Caco-2 (cell line): Measurements from ENCODE around the gene SIRPB2. TPM values are rescaled to one million over a fixed set of nuclear protein-coding genes. Genes with fewer than 3 reads are reported as not detected.

Experiments
- BruUV-seq: library from RNA; stranded (reverse); fragments of 400-500 nt; replicated peaks from 2 replicates; lab custom pipeline; 2021; lab: Mats Ljungman, UMichigan
- CTCF ChIA-PET: fragments of 300-600 bp; sonication (Branson Sonifier 250); formaldehyde crosslinking; loops from one replicate; lab custom pipeline; 2022; ENCODE audit warnings: antibody characterized with exemption; lab: Charles Lee
- POLR2A ChIA-PET: fragments of 300-600 bp; sonication (Branson Sonifier 250); formaldehyde crosslinking; loops from one replicate; lab custom pipeline; 2022; ENCODE audit warnings: antibody characterized with exemption; lab: Charles Lee
- DNase-seq, 2 experiments: peaks; one replicate each; pipeline versions ENCODE4 v3.0.0 to v3.0.0-alpha.2; 2020 to 2022
- H3K27me3 ChIP-seq: replicated peaks from 2 replicates; pipeline ENCODE4 v1.6.0; 2011; ENCODE audit warnings: low read length; ENCODE audit not compliant: control insufficient read depth, insufficient read depth
- H3K36me3 ChIP-seq: 2 replicates; pipeline ENCODE4 v1.5.1; 2011; ENCODE audit warnings: low read length; ENCODE audit not compliant: control insufficient read depth, insufficient read depth
- H3K4me1 ChIP-seq: fragments of 250-450 bp; sonication (Bioruptor Pico); 2 replicates; pipeline ENCODE4 v1.5.1; 2020; ENCODE audit warnings: mild to moderate bottlenecking
- H3K4me3 ChIP-seq: 2 replicates; pipeline ENCODE4 v1.5.1; 2011; ENCODE audit warnings: low read depth, mild to moderate bottlenecking, control low read depth, low read length
- H3K9me3 ChIP-seq: fragments of 250-450 bp; sonication (Bioruptor Pico); 2 replicates; pipeline ENCODE4 v1.5.1; 2020; ENCODE audit warnings: mild to moderate bottlenecking, moderate library complexity
- H3K27ac Mint-ChIP-seq: one replicate; pipeline ENCODE4 v1.8.0; 2022; ENCODE audit warnings: mixed read lengths; ENCODE audit not compliant: unreplicated experiment
- H3K27me3 Mint-ChIP-seq: one replicate; pipeline ENCODE4 v1.8.0; 2022; ENCODE audit warnings: mixed read lengths; ENCODE audit not compliant: insufficient read depth, unreplicated experiment
- H3K36me3 Mint-ChIP-seq: one replicate; pipeline ENCODE4 v1.8.0; 2022; ENCODE audit warnings: mild to moderate bottlenecking, mixed read lengths; ENCODE audit not compliant: insufficient read depth, unreplicated experiment
- H3K4me1 Mint-ChIP-seq: one replicate; pipeline ENCODE4 v1.8.0; 2022; ENCODE audit warnings: low read depth, mixed read lengths; ENCODE audit not compliant: unreplicated experiment
- H3K4me3 Mint-ChIP-seq: one replicate; pipeline ENCODE4 v1.8.0; 2022; ENCODE audit warnings: mild to moderate bottlenecking, moderate library complexity, mixed read lengths; ENCODE audit not compliant: unreplicated experiment
- H3K9me3 Mint-ChIP-seq: one replicate; pipeline ENCODE4 v1.8.0; 2022; ENCODE audit warnings: mixed read lengths; ENCODE audit not compliant: unreplicated experiment
- CTCF ChIP-seq, 2 experiments: fragments of 200-600 bp in 1 of 2; IDR thresholded peaks; 1 replicate in 1 of 2; 2 replicates in 1 of 2; pipeline versions ENCODE4 v1.5.1 to v1.8.0; 2011 to 2022; ENCODE audit warnings: antibody characterized with exemption in 1 of 2, control low read depth in 1 of 2, inconsistent platforms in 1 of 2, low read depth in 1 of 2, low read length in 1 of 2, mild to moderate bottlenecking in 1 of 2, moderate library complexity in 1 of 2; ENCODE audit not compliant: insufficient read depth in 1 of 2, severe bottlenecking in 1 of 2, unreplicated experiment in 1 of 2
- intact Hi-C: fragments of 100-400 bp; cut with micrococcal nuclease; formaldehyde crosslinking; loops from one replicate; pipeline ENCODE4 v1.10.0; 2022; ENCODE audit not compliant: unreplicated experiment
- total RNA-seq: library from RNA; stranded (reverse); gene quantifications from 2 replicates; pipeline ENCODE4 v1.2.3, GENCODE V29; 2022

Gene SIRPB2
- total RNA-seq, 1 experiment from 2014 or later: not detected

GRCh38 chr20:1446536-1446935 lies 44.7 kb downstream of the SIRPB2 start:
- Histone ChIP-seq H3K4me3 (no peak overlapping the region), H3K4me1 (no peaks in the 10 kb centered on the region), H3K27me3 (no peaks in the 10 kb centered on the region), H3K36me3 (peaks cover 2% of the 10 kb centered on the region; the same call in 1 of the 2 replicates), H3K9me3 (no peaks in the 10 kb centered on the region)
- intact Hi-C loops: no loop called here
- BruUV-seq: no TSS peak
- no peak overlapping the region for H3K4me3 Mint-ChIP-seq
- no peak for TF ChIP-seq CTCF (IDR thresholded peaks at IDR 0.05; ENCODE audit: insufficient read depth in 1 of 2, low read depth in 1 of 2, low read length in 1 of 2, severe bottlenecking in 1 of 2, unreplicated experiment in 1 of 2)
- H3K27me3 Mint-ChIP-seq: no peaks in the 10 kb centered on the region
- H3K9me3 Mint-ChIP-seq: no peaks in the 10 kb centered on the region
- no peak for DNase-seq
- H3K36me3 Mint-ChIP-seq: peaks cover 62% of the 10 kb centered on the region
- ChIA-PET CTCF (no interaction called here), POLR2A (no interaction called here)
- H3K27ac Mint-ChIP-seq: no peak overlapping the region
- no peaks in the 10 kb centered on the region for H3K4me1 Mint-ChIP-seq

- intact Hi-C loops: no loop called here
- H3K27me3 Mint-ChIP-seq: no peaks in the 10 kb centered on the region
- Histone ChIP-seq H3K9me3 (no peaks in the 10 kb centered on the region), H3K4me1 (no peaks in the 10 kb centered on the region), H3K36me3 (no peaks in the 10 kb centered on the region; the same call in 1 of the 2 replicates), H3K4me3 (no peak overlapping the region), H3K27me3 (no peaks in the 10 kb centered on the region)
- no peak for TF ChIP-seq CTCF (IDR thresholded peaks at IDR 0.05; ENCODE audit: insufficient read depth in 1 of 2, low read depth in 1 of 2, low read length in 1 of 2, severe bottlenecking in 1 of 2, unreplicated experiment in 1 of 2)
- H3K4me1 Mint-ChIP-seq: no peaks in the 10 kb centered on the region
- no peak for DNase-seq
- ChIA-PET CTCF (no interaction called here), POLR2A (no interaction called here)
- BruUV-seq: no TSS peak
- H3K4me3 Mint-ChIP-seq: no peak overlapping the region
- H3K9me3 Mint-ChIP-seq: no peaks in the 10 kb centered on the region
- peaks cover 43% of the 10 kb centered on the region for H3K36me3 Mint-ChIP-seq
- H3K27ac Mint-ChIP-seq: no peak overlapping the region
These were observed 48.1 kb downstream of the SIRPB2 start for GRCh38 chr20:1443085-1443484.

GRCh38 chr20:1442304-1442703 lies 48.9 kb downstream of the SIRPB2 start:
- Histone ChIP-seq H3K4me1 (no peaks in the 10 kb centered on the region), H3K27me3 (no peaks in the 10 kb centered on the region), H3K4me3 (no peak overlapping the region), H3K36me3 (no peaks in the 10 kb centered on the region; the same call in 1 of the 2 replicates), H3K9me3 (no peaks in the 10 kb centered on the region)
- Mint-ChIP-seq H3K36me3 (peaks cover 36% of the 10 kb centered on the region), H3K4me3 (no peak overlapping the region), H3K27ac (no peak overlapping the region), H3K9me3 (no peaks in the 10 kb centered on the region), H3K4me1 (no peaks in the 10 kb centered on the region), H3K27me3 (no peaks in the 10 kb centered on the region)
- intact Hi-C loops: no loop called here
- no peak for TF ChIP-seq CTCF (IDR thresholded peaks at IDR 0.05; ENCODE audit: insufficient read depth in 1 of 2, low read depth in 1 of 2, low read length in 1 of 2, severe bottlenecking in 1 of 2, unreplicated experiment in 1 of 2)
- no peak for DNase-seq
- POLR2A ChIA-PET: no interaction called here
- CTCF ChIA-PET: no interaction called here
- no TSS peak for BruUV-seq
